NCI-H1694 treated with DMSO at 0.1 percent for 48 hours (cell line): ENCODE results near the gene CDX1.
A peak's percentile ranks its signal among the peaks of the same experiment; 100 is the strongest.

Source experiments
- DNase-seq: peaks from one replicate; lab custom pipeline; 2025; lab: John Stamatoyannopoulos, UW

The CDX1 gene

DNA sequence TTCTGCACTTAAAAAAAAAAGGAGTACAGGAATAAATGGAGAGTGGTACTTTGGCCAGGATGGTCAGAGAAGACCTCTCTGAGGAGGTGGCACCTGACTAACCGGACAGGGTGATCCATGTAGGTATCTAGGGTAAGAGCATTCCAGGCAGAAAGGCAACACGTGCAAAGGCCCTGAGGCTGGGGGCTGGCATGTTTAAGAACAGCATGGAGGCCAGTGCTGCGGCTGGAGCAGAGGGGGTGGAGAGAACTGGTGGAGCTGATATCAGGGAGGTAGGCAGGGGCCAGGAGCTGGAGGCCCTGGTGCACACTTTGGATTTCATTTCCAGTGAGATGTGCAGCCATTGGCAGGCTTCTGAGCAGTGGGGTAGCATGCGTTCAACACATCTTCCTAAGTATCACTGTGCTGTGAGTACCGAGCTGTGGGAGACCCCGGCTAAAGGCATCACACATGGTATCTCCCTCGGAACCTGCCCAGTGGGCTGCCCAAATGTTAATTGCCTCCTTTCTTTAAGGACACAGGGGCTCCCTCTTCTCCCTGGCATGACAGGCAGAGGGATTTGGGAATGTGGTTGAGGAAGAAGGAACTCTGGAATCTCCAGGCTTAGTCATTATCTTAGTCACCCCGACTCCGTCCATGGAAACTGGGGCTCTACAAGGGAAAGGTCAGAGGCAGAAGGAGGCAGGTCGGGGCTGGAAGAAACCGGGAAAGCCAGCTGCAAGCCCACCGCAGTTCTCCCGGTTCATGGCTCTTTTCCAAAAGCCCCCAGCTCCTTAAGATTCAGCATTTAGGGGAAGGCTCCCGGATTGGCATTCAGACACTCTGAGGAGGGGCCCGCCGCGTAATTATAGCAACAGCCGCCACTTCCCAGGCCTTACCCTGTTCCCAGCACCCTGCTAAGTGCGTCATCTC lies 41.9 kb downstream of the CDX1 start:
- no peak for DNase-seq

DNA sequence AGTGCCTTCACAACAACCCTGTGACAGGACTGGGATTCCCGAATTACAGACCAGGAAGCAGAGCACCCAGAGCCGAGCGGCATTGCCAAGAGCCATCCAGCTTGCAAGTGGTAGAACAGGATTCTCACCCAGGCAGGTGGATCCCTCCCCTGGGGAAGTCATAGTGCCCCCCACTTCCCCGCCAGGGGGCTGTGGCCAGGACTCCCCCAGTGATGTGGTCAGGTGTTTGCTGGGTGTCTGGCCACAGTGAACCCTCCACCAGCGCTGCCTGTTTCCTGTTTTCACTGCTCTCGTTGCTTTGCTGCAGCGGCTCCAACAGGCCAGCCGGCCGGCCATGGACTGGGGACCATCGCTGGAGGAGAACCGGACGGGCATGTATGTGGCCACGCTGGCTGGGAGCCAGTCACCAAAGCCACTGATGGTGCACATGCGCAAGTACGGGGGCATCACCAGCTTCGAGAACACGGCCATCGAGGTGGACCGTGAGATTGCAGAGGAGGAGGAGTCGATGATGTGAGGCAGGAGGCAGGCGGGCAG lies 42.6 kb downstream of the CDX1 start:
- DNase-seq, result no peak

DNA sequence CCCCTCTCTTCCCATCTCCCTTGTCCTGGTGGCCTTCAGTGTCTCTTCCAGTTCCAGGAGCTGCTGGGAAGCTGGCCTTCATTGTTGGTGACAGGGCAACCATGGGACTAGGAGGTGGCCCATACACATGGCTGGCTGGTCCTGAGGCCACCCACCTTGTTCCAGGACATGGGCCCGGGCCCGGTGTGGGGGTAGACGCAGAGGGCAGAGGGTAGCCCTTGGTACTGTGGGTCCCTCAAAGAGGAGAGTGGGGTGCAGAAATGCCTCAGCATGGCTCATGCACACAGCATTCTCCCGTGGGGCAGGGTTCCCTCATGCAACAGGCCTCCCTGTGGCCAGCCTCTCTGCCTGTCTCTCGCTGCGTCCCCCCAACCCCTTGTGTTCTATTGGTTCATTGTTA lies 44.1 kb downstream of the CDX1 start:
- DNase-seq, result no peak

DNA sequence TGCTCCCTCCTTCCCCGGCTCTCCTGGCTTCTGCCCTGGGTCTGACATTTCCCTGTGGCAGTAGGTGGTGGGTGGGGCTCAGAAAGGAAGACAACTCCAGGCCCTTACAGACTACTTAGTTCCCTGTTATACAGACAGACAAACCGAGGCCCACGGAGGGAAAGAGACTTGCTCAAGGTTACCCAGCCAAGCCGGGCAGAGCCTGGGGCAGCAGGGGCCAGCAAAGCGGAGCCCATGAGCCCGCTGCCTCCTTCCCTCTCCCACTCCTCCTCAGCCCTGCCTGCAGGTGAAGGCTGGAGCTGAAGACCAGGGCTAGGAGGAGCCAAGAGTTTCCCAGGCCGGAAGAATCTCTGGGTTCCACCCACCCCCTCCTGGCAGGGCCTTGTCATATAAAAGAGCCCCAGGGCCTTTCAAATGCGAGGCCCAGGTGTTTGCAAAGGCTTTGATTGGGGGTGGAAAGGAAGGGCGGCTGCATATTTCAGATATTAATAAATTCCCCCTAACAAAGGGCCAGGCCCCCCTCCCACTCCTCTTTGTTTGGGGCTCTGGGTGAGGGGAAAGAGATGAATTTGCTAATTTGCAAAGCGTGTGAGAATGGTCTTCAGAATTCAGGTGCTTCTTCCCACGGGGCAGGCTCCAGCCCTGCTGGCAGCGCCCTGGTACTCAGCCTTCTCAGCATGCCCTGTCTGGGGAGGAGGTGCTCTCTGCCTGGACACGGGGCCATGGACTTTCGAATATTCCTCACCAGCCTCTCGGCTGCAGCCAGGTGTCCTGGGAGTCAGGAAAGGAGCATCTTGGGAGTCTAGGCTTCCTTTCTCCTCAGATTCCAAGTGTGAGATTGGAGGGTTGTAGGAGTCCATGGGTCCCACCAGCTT lies 44.8 kb downstream of the CDX1 start:
- no peak for DNase-seq

DNA sequence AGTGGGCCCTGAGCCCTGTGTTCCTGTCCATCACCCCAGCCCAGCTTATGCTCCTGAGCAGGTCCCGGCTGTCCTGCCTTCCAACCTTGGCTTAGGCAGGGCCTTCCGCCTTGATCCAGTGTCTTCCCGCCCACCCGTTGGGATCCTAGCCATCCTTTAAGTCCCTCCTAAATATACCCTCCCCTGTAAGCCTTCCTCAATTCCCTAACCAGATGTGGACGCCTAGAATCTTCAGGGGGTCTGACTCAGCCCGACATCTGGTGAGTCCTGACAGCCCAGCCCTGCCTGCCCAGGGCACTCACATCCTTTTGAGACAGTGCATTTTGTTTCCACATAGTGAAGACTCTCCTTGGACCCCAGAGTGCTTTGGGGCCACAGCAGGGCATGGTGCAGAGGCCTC lies 47.0 kb downstream of the CDX1 start:
- no peak for DNase-seq

DNA sequence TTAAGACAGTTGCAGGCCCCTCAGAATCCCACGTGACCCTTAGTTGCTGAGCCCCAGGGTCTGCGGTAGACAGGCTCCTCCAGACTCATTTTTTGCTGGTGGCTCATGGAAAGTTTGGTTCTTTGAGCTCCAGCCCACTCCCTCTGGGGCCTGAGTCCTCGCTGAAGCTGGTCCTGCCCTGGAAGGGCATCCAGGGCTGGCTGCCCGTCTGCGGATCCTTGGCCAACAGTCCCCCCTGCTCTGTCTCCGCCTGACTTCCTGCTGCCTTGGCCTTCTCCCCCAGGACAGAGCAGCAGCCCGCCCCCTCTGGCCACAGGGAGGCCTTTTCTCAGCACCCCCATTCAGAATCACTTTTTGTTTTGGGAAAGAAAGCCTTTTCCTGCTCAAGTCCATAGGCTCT lies 47.7 kb downstream of the CDX1 start:
- no peak for DNase-seq

DNA sequence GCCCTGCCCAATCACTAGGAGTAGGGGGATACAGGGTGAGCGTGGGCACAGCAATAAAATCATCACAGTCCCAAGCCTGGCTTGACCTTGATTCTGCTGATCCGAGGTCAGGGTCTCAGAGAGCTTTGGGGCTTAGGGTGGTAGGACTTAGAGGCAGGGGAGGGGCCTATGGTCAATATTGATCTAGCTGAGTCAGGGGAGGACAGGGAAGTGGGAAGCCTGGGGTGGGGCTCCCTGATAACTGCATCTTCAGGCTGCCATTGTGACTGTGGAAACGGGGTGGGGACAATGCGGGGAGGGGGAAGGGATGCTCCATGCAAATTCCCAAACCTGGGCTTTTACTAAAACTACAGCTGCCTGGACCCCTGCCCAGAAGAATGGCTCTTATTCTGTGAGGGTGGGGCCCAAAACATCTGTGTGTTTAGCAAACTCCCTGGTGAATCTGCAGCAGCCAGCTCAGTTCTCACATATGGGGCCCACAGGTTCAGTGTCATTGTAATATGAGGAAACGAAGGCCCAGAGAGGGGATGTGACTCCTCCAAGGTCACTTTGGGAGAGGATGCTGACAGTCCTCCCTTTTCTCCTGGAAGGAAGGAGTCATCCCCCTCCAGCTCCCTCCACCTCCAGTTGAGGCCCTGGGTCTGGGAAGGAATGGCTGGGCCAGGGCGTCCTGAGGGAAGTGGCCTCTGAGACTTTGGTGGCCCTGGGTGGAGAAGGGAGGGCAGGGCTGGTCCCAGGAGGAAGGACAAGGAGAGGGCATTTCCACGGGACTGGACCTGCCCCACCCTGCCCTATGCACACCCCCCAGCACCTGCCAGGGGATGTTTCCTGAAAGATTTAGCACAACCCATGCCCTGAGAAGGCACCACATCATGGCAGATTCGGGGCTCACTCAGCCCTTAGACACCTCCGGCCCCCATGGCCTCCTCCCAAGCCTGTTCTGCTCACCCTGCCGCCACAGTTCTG lies 49.7 kb downstream of the CDX1 start:
- no peak for DNase-seq

DNA sequence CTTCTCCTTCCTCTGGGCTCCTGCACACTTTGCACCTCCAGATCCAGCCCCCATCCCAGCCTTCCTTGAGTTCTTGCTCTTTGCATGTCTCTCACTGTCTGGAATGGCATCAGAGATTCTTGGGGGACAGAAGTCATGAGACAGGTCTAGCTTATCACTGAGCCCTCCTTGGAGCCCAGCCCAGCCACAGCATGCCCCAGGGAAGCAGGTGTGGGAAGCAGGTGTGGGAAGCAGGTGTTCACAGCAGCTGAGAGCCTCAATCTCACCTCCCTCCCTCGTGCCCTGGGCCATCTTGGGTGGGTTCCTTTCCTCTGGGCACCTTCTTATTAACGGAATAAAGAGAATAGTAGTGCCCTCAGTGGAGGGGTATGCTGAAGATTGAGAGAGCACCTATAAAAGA lies 50.5 kb downstream of the CDX1 start:
- no peak for DNase-seq

DNA sequence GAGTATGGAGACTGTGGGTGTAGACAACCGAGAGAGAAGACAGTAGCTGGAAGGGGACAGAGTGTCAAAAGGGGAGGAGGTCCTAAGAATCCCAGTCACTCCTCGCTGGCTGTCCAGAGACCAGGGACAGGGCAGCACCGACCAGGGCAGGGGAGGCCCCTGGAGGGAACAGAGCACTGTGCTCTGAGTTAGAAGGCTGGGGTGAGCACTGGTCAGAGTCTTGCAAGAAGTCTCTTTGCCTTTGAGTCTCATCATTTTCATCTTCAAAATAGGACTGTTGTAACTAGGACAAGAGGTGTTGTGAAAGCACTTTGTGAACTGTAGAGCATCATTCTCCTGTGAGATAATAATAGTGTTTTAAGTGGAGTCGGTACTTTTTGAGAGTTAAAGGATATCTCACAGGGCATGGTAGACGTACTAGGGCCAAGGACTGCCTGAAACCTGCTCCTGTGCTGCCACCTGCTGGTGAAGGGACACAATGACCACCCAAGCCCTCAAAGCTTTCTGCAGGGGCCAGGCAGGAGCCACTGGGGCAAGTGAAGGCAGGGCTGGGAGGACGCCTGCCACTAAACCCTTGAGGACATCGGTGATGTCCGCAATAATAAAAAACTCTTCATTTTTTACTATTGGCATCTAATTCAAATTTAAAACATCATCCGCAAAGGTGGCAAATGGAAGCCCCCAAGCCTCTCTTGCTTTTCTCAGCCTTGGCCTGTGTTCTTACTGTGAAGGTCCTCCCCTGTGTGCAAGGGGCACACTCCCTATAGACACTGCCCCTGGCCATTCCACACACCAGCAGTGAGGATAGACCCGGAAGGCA lies 51.5 kb downstream of the CDX1 start:
- peak; percentile 62 for DNase-seq

DNA sequence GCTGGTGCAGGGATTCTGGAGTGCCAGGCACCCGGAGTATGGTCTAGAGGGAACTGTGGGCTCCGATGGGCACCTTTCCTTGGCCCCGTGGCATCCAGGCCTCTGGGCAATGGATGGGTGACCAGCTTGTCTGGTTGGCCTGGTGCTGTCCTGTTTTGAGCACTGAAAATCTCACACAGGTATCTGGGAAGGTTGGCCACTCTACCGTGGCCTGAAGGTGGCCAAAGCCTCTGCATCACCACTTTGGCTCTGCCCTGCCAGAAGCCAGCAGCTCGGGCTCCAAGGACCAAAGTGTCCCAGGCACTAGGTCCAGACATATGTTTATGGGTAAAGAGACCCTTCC lies 52.1 kb downstream of the CDX1 start:
- DNase-seq, result no peak

DNA sequence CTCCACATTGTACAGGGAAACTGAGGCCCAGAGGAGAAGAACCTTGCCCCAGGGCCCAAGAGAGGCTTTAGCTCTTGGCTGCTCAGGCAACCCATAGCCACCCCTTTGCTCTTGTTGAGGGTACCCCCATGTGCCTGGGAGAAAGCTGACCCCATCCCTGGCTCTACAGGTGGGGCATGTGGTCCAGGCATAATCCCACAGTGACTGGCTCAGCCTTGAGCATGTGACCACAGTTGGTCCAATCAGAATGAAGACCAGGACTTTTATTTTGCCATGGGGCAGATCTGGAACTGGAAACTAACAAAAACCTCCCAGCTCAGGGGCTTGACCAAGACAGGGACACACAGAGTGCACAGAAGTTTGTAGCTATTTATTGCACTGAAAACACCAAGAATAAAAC lies 52.6 kb downstream of the CDX1 start:
- DNase-seq, result no peak

DNA sequence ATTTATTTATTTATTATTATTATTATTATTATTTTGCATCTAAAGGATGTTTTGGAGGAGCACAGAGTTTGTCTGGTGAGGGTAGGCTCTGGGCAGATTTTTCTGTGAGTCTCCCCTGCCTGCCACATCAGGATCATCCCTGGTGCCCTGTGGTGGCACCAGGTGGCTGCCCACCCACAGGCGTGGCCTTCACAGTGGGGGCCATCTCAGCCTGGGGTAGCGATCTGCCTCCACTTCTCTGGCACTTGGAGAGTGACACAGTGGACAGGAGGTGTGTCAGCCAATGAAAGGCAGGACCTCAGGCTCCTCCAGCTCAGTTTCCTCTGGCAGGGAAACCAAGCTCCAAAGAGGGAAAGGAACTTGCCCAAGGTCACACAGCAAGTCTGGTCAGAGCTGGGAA lies 53.3 kb downstream of the CDX1 start:
- DNase-seq, result no peak

DNA sequence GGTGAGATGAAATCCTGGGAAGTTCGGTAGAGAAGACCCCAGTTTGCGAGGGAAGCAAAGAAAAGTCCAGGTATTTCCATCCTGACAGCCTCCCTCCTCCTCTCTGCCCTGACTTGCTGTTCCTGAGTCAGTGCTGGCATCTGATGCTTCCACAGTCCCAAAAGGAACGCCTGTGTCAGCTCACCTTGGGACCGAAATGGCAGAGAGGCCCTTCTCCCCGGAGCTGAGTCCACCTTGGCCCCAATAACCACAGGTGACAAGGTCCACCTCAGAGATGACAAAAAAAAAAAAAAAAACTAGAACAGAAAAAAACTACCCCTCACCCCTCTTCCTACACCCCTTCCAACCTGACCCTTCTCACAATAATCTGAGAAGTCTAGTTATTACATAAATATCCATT lies 54.9 kb downstream of the CDX1 start:
- DNase-seq, result no peak

DNA sequence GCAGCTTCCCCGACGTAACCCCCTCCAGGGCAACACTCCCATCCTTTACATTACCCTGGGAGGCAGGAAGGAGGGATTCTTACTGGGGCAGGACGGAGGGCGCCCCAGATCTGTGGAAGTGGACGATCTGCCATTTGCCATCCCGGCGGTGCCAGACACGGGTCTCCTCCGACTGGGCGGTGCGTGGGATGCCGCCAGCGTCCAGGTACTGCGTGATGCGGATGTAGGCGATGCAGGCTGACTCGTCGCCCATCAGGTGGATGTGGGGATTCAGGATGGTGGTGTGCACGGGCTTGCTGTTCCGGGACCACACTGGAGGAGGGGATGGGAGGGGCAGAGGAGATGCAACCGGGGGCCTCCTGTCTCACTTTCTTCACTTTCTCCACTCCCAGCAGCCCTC lies 56.3 kb downstream of the CDX1 start:
- no peak for DNase-seq

DNA sequence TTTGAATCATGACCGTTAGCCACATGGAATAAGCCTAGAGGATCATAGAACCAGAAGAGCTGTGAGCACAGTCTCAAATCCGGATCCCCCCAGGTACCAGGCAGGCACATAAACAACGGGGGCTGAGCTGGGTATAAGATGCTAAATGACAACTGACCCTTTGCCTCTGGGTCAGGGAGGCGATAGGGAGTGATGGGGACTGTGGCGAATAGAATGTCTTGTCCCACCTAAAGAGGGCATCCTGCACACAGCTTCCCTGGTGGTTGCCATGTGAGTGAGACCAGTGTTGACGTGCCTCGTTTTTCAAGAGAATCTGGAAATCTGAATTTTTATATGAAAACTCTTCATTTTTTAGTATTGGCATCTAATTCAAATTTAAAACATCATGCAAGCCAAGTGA lies 56.9 kb downstream of the CDX1 start:
- no peak for DNase-seq

DNA sequence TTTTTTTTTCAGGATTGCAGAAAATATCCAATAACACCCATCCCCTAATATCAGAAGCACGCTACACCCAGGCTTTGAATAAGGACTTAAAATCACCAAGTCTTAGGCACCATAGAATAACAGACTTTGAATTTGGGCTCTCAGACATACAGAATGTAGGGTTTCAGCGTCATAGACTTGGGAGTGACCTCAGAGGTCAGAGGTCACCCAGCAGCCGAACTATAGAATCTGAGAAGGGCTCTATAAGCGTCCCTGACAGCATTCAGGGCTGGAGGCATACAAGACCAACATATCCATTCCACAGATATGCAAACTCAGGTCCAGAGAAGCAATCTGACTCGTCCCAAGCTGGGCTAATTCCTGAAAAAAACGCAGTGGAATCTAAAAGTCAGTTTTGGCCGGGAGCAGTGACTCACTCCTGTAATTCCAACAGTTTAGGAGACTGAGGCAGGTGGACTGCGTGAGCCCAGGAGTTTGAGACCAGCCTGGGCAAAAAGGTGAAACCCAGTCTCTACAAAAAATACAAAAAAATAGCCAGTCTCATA lies 58.0 kb downstream of the CDX1 start:
- no peak for DNase-seq

DNA sequence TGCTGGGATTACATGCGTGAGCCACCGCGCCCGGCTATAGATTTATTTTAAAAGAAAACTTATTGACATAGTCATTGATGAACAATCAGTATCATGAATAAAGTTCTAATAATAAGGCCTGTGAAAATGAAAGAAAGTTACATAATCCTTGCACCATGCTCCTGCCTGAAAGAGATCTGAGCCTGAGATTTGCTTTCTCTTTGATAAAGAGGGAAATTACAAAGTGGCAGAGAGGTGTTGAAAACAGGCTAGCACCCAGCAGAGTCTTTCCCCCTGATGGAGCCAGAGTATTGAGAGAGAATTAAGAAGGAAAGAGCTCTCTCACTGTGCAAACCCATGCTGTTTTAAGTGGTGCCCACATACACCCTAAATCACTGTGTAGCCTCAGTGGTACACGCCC lies 60.5 kb downstream of the CDX1 start:
- no peak for DNase-seq

DNA sequence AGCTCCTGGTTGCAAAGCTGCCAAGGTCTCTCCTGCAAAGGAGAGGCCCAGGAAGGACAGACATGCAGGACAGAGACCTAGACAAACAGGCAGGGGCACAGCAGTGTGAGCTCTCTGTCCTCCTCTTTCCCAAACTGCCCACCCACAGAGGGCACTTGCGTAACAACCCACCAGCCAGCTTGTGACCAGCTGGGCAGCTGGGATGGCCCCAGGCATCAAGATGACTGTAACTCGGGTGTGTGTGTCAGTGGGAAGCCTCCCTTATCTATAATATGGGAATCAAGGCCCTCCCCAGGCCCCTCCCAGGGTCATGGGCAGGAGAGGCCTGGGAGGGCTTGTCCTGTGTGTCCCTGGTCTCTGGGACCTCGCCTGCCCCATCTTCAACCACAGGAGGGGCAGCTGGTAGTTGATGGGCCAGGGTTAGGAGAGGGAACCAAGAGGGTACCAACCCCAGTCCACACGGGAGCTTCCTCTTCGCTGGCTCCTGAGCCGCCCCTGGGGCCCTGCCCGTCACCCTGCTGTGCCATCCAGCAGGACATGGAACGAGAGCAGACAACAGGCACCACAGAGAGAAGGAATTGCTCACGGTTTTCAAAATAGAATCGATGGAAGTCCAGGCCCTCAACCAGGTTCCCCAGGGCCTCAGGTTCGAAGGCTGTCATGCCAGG lies 61.2 kb downstream of the CDX1 start:
- DNase-seq, result no peak

DNA sequence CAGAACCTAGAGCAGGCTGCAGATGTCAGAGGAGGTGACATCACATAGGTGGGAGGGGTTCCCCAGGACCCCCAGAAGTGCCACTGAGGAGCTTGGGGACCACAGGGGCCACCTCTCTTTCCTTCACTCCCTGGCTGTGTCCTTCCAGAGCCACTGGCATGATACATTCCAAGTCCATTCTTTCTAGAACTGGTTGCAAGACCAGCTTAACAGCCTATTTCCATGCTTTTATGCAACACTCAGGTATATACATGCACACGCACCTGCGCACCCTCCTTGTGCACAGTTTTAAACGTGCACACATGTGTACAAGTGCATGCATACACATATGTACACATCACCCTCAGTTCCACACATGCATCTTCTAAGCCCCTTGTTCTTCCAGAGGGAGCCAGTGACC lies 63.0 kb downstream of the CDX1 start:
- no peak for DNase-seq

DNA sequence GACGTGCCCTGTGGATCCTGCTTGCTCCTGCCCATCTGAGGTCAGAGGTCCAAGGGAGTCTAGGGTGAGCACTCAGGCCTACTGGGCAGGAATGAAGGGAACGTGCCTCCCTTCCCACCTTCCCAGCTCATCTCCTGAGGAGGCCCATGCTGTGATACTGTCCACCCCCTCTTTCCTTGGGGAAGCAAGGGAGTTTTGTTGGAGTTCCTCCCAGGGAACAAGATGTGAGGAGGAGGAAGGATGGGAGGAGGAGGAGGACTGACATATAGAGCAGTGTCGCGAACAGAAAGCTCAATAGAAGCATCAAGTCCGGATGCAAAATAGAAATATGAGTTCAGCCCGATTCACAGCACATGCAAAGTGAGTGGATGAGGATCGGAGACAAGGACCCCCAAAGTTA lies 64.3 kb downstream of the CDX1 start:
- DNase-seq, result no peak
